Stimulated activated CD8-positive, alpha-beta memory T cell treated with anti-CD3 and anti-CD28 coated beads, Interleukin-15, amount 100 ng/mL, for 1 hour (primary cell): ENCODE measurements around the gene OTOP1.
"Not testable (repeated sequence)": the region's sequence is repeated elsewhere in the genome, so short reads cannot be mapped to it uniquely, and the experiment has no call there.

Experiments used
- DNase-seq: peaks from one replicate; pipeline ENCODE4 v3.0.0-alpha.2; 2020; ENCODE audit warnings: low read depth

The OTOP1 gene

DNA sequence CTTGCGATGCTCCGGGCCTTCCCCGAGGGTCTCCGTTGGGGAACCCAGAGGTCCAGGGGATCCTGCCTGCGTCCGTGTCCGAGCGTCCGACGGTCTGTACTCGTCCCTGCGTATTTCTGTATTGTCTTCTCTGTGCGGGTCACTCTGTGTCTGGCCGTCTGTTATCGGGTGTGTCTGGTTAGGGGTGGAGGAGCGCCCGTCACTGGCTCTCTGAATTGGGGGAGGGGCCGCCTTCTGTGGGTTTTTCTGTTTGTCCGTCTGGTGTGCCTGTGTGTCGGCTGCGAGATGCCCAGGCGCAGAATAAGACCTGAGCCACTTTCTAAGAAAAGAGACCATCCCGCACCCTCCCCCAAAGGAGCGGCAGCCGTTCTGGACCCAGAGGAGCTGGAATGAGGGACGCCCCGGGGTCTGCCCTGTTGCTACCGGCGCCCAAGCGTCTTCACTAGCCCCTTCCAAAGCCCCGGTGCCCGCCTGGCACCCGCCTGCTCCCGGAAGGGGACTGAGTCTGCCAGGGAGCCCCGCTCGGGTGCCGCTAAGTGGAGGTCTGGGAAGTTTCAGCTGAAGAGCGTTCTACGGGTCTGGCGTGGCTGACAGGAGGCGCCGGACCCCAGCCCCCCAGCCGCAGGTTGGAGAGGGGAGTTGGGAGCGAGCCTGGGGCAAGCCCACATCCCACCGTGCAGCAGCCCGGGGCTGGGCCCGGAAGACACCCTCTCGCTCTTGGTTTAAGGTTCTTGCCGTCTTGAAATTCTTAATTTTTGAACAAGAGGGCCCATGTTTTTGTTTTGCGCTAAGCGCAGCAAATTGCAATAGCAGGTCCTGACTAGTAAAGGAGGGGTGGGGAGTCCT, 1.0 kb upstream of the OTOP1 start:
- no peak for DNase-seq

DNA sequence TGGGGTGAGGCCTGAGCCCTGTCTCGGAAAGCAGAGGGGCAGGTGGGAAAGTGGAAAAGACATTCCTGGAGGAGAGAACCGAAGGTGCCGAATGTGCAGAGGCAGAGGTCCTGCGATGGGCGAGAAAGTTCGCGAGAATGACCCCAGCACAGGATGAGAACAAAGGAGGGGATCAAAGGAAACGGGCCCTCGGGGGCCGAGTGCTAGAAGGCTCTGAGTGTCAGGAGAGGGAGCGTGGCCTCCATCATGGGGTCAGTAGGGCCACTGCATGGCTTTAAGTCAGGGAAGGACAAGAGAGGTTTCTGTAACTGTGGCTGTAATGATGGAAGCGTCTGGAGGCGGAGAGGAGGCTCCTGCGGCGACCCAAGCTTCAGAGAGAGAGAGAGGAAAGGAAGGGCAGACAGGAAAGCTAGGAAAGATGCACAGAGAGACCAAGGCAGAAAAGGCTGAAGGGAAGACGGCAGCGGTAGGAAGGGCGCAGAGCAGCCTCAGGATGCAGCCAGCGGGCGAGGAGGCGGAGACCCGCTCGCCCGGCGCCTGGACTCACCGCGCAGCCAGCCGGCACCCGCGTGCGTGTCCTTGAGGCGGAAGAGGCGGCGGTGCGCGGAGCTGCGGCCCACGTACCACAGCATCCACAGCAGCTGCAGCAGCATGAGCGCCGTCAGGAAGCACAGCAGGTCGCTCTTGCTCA, 669 bp downstream of the OTOP1 start:
- DNase-seq = no peak

DNA sequence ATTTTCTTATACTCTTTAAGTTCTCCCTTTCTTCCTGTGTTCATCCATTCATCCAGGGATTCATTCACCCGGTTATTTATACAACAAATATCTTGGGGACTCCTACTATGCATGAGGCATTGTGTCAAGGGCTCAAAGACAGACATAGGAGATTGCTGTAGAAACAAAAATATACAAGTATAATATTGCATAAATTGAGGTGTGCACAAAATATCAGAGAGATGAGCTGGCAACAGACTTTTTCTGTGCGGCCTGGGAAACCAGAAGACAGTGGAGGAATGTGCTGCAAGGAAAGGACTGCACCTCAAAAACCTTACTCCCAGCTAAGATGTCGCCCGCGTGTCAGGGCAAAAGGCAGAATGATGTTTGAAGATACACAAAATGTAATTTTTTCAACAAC, 9.6 kb downstream of the OTOP1 start:
- no peak for DNase-seq

DNA sequence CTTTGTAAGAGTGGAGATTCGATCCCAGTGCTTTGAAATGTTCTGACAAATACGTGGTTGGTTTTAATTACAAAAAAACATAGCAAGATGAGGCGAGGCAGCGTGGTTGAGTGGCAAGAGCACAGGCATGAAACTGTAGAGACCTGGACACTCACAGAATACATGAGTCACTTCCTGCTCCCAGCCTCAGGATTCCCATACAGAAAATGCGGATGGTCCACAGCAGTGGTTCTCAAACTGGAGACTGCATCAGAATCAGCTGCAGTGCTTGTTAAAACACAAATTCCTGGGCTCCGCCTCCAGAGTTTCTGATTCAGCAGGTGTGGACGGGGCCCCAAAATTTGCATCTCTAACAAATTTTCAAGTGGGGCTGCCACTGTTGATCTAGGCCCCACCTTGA, 10.1 kb downstream of the OTOP1 start:
- DNase-seq = no peak

DNA sequence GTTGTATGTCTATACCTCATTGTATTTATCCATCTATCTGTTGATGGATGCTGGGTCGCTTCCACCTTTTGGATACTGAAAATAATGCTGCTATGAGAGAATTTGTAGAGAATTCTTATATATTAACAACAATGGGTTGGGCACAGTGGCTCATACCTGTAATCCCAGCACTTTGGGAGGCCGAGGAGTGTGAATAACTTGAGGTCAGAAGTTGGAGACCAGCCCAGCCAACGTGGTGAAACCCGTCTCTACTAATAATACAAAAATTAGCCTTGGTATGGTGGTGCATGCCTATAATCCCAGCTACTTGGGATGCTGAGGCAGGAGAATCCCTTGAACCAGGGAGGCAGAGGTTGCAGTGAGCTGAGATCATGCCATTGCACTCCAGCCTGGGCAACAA, 13.1 kb downstream of the OTOP1 start:
- not testable (repeated sequence) for DNase-seq

DNA sequence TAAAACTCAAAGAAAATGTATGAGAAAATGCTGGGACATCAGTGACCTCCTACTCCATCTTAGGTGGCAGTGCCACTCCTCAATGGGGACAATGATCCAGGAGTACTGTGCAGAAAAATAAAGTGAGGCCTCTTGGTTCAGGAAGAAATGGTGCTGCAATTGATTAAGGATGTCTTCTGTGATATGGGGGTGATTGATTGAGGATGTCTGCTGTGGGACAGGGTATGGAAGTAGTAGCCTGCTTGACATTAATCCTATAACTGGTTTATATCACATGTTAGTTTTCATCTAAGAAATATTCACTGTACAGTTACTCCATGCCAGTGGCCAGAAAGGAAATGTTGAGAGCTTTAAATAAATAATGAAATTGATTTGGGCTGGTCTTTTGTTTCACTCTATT, 20.5 kb downstream of the OTOP1 start:
- no peak for DNase-seq

DNA sequence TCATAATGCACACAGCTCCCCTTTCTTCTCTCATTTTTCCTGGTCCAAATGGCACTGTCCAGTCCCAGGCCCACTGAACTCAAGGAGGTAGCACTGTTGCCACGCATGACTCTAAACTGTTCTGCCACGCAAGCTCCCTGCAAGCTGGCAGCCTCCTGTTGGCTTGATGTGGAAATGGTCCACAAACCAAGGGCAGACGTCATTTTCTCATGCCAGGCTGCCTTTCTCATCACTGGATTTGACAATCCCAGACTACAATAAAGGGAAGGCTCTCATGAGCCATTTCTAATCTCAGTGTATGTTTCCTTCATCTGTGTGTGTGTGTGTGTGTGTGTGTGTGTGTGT, 22.4 kb downstream of the OTOP1 start:
- DNase-seq = no peak

DNA sequence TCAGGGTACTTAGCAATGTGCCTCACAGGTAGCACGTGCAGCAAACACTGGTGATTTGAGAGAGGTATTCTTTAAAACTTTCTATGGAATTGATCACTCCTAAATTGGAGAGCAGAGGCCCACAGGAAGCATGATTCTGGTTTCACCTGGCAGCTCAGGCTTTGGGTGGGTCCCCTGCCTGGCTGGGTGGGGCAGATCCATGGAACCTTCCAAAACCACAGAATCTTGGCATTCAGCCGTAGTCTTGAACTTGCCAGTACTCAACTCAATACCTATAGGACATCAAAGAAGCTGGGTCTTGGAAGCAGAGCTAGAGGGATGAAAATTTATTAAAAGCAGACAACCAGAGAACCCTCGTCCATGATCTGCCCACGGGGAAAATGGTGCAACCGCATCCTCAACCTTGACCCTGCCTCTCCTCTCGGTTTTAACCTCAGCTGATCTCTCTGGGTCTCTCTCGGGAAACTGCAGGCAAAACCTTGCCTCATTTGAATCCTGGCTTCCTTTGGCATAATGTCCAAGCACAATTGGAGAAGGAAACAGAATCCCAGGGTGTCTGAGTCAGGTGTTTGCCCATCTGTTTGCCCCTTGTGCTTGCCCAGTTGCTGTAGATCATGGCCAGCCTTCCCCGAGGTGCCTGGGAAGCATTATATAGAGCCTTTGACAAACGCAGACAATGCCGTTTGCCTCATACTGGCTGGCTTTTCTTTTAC, 22.9 kb downstream of the OTOP1 start:
- DNase-seq = no peak

DNA sequence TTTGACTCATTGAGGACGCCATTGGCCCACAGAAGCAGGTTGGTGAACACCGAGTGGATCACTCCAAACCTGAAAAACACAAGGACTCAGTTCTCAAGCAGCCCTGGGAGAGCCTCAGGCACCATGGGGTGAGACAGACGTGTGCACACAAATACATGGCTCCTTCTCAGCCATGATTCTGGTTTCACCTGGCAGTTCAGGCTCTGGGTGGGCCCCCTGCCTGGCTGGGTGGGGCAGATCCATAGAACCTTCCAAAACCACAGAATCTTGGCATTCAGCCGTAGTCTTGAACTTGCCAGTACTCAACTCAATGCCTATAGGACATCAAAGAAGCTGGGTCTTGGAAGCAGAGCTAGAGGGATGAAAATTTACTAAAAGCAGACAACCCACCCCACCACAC, 24.2 kb downstream of the OTOP1 start:
- DNase-seq = no peak

DNA sequence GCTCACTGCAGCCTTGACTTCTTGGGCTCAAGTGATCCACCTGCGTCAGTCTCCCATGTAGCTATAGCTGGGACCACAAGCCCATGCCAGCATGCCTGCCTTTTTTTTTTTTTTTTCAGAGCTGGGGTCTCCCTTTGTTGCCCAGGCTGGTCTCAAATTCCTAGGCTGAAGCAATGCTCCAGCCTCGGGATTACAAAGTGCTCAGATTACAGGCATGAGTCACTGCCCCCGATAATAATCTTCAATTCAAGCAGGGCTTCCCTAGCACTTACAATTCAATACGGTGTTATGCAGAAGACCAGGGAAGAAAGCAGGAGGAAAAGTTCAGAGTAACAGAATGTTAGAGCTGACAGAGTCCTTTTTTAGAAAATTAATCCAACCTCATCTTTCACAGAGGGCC, 26.1 kb downstream of the OTOP1 start:
- DNase-seq = no peak

DNA sequence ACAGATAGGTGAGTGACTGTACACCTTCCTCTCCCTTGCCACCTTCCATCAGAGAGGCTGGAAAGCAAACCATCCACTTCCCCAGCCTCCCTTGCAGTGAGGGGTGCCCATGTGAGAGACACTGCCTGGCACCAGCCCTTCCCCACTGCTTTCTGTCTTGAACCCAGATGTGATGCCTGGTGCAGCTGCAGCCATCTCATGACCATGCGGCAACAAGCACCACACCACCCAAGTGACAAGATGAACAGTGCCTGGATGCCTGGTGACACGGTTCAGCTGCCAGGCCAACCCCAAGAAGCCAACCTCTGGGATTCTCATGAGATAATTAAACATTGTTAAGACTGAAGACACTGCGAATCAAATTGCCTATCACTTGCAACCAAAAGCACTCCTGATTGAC, 31.4 kb downstream of the OTOP1 start:
- no peak for DNase-seq

DNA sequence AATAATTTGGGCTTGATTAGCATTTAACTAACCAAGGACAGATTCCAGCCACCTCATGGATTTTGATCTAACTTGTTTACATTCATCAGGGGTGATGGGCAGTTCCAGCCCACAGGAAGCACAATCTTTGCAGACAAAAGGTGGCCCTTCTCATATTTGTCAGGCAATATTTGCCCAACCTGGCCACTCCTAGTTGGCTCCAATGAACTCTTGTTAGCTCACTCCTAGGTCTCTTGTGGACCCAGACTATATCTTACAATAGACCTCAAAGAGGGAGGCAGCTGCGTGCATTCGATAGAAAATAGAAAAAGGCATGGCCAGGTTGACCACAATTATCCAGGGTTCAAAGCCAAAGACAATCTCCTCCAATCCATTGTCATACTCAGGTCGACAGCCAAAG, 38.2 kb downstream of the OTOP1 start:
- DNase-seq = not testable (repeated sequence)

DNA sequence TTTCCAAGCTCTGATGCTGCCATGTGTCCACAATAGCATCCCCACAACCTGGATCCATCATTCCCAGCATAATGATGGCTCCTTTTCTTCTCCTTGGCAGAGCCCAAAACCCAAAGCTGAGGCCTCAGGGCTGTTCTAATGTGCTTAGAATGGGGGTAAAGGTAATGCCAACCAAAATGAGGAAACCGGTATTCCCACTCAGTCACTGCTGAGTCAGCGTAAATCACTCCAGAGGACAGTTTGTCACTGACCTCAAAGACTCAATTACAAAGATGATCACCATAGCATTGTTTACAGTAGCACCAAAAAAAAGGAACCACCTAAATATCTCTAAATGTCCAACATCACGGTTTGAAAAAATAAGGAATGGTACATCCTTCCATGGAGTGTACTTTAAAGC, 41.2 kb downstream of the OTOP1 start:
- DNase-seq = no peak

DNA sequence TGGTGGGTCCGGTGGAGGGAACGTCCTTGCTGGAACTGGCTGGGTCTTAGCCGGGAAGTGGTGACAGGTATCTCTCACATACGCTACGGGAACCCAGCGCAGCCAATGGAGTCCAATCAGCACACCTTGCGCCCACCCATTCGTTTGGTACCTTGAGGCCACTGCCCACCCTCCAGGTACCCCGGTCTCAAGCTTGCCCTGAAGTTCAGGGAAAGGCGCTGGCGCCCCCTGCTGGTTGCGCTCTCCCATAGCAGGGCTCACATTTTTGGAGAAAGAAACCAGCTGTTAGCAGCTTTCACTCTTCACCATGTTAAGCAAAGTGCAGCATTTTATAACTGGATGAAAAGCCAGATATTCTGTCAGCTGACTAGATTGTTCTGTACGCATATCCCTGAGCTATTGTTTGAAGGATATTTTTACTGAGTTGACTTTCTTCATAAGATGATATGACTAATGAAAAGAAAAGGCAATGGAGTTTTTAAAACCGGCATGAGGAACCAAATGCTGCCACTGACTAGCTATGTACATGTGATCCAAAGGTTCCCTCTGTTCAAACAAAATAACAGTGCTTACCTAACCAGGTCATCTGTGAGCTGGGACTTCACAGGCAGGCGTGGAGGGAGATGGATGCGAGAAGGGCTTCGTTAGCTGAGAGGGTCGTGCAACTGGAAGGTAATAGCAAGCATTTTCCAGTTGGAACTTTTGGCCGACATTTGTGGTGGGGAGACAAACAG, 43.7 kb downstream of the OTOP1 start:
- no peak for DNase-seq

DNA sequence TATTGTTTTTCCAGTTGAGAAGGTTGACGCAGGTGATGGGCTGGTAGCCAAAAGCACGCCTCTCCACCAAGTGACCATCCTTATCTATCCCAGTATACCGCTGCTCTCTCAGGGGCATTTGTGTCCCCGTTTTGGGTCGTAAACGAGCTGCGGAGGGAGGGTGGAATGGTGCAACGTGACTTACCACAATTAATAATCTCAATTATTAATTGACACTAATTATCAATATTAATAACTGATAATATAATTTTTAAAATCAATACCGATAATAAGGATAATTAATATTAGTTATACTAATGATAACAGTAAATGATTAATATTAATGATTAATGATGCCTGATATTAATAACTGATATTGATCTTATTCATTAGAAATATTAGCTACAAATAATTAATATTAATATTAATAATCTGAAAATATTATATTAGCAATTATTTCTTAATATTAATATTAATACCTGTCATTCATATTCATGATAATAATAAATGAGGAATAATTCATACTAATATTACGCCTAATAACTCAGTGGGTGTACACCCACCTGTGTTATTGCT, 56.1 kb downstream of the OTOP1 start:
- DNase-seq = no peak

DNA sequence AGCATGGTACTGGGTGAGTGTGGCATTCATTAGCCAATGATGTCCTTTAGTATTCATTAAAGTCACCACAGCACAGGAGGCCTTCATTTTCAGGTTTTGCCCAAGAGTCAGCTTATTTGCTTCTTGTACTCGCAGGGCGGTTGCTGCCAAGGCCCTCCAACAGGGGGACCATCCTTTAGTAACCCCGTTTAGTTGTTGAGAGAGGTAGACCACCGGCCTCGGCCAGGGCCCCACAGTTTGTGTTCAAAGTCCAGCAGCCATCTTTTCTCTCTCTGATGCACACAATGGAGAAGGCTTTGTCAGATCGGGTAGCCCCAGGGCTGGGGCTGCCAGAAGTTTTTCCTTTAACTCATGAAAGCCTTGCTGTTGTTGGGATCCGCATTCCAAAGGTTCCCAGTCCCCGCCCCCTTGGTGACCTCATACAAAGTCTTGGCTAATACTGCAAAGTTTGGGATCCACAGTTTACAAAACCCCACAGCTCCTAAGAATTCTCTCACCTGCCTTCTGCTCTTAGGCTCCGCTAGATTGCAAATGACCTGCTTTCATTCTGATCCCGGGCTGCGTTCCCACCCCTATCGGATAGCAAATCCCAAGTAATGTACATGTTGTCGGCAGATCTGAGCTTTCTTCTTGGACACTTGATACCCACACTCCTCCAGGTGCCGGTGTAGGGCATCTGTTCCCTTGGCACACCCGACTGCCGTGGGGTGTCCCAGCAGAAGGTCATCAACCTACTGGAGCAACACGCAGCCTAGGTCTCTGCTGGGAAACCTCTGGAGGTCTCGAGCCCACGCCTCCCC, 58.5 kb downstream of the OTOP1 start:
- not testable (repeated sequence) for DNase-seq

DNA sequence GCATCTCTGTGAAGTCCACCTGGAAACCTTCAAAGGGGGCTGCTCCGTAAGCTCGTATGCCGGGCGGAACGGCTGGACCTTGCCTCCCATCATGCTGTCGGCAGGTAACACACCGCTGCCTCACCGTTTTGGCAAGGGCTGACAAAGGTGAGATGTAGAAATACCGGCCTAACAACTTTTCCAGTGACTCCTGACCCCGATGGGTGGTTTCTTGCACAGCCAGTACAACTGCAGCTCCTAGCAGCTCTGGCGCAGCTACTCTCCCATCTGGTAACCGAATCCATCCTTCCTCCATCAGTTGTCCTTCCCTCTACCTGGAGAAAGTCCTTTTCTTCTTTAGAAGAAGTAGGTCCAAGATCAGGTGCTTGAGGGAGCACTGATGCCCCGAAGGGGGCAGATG, 59.7 kb downstream of the OTOP1 start:
- DNase-seq = not testable (repeated sequence)

DNA sequence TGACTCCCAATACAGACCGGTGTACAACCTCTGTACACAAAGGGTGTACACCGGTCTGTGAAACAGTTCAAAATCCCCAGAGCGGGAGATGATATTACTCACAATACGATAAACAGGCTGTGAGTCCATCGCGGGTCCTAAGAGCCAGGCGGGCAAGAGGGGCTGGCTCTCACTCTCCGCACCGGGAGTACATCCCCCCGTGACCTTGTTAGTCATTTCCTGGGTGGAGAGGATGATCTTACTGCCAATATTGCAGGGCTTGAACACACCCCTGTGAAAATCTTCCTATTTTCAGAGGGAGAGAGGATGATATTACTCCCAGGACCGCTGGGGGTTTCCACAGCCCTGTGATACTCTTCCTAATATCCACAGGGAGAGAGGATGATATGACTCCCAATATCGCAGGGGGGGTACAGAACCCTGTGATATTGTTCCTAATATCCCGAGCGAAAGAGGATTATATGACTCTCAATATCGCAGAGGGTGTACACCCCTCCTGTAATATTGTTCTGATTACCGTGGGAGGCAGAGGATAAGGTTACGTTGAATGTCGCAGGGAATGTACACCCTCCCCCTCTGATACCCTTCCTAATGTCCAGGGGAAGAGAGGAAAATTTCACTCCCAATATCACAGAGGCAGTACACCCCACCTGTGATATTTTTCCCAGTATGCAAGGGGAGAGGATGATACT, 60.9 kb downstream of the OTOP1 start:
- DNase-seq = not testable (repeated sequence)

DNA sequence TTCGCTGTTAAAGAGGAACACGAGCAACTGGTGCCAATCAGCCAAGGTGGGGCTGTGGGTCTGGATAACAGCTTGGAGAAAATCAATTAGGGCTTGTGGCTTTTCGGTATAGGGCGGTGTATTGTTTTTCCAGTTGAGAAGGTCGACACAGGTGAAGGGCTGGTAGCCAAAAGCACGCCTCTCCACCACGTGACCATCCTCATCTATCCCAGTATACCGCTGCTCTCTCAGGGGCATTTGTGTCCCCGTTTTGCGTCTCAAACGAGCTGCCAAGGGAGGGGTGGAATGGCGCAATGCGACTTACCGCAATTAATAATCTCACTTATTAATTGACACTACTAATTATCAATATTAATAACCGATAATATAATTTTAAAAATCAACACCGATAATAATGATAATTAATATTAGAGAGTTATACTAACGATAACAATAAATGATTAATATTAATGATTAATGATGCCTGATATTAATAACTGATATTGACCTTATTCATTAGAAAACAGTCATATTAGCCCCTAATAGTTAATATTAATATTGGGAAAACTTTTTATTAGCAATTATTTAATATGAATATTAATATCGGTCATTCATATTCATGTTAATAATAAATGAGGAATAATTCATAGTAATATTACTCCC, 62.1 kb downstream of the OTOP1 start:
- DNase-seq = not testable (repeated sequence)

DNA sequence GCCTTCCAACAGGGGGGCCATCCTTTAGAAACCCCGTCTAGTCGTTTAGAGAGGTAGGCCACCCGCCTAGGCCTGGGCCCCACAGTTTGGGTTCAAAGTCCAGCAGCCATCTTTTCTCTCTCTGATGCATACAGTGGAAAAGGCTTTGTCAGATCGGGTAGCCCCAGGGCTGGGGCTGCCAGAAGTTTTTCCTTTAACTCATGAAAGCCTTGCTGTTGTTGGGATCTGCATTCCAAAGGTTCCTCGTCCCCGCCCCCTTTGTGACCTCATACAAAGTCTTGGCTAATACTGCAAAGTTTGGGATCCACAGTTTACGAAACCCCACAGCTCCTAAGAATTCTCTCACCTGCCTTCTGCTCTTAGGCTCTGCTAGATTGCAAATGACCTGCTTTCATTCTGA, 64.5 kb downstream of the OTOP1 start:
- DNase-seq = not testable (repeated sequence)
